ENCODE results near the gene SCAMP1.

DNA sequence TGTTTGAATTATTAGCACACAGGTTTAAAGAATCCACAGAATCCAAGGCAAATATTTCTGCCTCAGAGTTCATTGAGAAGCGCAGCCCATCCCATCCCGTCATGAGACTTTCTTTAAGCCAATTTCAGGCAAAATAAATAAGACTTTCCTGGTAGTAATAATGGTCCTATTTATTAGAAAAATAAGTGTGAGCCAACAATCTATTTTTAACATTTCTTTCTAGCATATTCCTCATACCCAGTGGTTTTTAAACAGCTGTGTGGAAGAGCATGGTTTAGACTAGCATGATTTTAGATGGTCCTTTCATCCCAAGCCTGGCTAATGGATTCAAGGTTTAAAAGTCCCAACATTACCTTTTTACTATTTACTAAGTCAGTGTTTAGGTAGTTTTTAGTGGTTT is 125.8 kb downstream of the SCAMP1 start:
- TF ChIP-seq EZH2 (IDR thresholded peaks at IDR 0.05; ENCODE audit: insufficient read depth, poor library complexity, severe bottlenecking) (no peak), EZH2phosphoT487 (IDR thresholded peaks at IDR 0.05; ENCODE audit: insufficient read depth, low read depth) (no peak)
